ENCODE measurements around the gene ZNF141. TPM values are rescaled to one million over a fixed set of nuclear protein-coding genes. Genes with fewer than 3 reads are reported as not detected.
"Not testable (repeated sequence)": the region's sequence is repeated elsewhere in the genome, so short reads cannot be mapped to it uniquely, and the experiment has no call there.

ZNF141 gene
- total RNA-seq, 1 donor from 2014 or later, result 8.2 TPM

DNA sequence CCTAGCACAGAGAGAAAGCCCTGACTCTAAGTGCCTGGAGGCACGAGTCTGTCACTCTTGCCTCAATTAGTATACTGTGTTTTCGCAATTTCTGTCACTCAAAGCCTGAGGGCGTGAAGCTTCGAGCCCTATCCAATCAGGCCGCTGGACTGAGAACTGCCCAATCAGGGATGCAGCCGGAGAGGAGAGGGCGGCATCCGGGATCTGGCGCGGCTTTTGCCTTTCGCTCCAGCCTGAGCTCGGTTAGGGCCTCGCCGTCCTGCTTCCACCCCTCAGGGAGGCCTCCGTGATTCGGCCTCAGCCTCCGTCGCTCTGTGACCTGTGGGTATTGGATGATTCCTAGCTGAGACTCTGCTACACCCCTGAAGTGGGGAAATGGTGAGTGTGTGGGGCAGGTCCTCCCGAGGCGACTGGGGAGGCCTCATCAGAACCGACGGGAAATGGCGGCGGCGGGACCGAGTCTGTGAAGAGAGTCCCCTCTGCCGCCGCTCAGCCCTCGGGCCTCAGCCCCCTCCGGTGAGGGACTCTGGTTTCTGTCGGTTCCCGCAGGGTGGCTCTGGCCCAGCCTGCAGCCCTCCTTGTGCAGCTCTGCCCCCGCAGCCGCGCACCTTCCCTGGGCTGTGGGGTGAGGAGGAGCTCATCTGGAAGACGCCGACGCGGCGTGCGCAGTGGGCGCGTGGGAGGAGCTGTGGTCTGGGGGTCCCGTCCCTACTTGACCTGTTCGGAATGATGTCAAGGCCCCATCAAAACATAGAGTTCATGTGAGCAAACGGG lies 48.5 kb downstream of the ZNF141 start:
- no peak for DNase-seq (ENCODE audit: low read depth in 2 of 2)

DNA sequence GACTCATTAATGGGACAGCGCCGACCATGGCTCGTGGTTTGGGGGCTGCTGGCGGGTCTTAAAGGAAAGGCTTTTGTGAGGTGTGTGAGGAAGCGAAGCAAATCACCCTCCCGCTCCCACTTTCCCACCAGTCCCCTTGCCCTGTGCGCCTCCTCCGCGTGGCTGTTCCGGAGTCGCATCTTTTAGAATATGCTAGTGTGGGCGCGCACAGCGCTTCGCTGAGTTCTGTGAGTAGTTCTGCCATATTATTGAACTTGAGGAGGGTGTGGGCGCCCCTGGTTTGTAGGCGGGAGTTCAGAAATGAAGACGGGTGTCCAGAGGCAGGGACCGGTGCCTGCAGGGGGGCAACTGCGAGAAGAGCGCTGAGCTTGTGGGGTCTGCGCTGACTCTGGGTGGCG lies 49.1 kb downstream of the ZNF141 start:
- no peak for DNase-seq (ENCODE audit: low read depth in 2 of 2)

DNA sequence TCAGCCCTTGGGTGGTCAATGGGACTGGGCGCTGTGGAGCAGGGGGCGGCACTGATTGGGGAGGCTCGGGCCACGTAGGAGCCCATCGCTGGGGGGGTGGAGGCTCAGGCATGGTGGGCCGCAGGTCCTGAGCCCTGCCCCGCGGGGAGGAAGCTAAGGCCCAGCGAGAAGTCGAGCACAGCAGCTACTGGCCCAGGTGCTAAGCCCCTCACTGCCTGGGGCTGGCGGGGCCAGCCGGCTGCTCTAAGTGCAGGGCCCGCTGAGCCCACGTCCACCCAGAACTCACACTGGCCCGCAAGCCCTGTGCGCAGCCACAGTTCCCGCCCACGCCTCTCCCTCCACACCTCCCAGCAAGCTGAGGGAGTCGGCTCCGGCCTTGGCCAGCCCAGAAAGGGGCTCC lies 66.4 kb downstream of the ZNF141 start:
- DNase-seq (ENCODE audit: low read depth in 2 of 2), result no peak

DNA sequence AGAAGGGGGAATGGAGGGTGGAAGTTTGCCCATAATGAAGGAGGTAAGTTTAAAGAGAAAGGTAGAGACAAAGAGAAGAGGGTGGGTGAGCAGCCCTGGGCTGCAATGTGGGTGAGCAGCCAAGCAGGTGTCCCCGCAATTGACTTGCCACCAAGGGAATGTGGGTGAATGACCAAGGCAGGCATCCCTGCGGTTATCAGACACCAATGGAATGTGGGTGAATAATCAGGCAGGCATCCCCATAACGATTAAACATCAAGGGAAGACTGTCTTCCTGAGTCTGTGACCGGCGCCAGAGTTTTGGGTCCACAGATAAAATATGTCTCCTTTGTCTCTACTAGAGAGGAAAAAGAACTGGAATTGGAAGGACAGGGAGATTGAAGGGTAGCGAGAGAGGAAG lies 70.7 kb downstream of the ZNF141 start:
- not testable (repeated sequence) for DNase-seq (ENCODE audit: low read depth in 2 of 2)

GRCh38 chr4:422587-422986 lies 85.0 kb downstream of the ZNF141 start:
- DNase-seq (ENCODE audit: low read depth in 2 of 2), result no peak

Other genes starting within 250 kb of the ZNF141 start
- 3.5 and 3.9 TPM in 2 replicates for gene ZNF718, start 213.3 kb upstream of the ZNF141 start, total RNA-seq
- gene ZNF732, start 32.3 kb upstream of the ZNF141 start, total RNA-seq, result 0.63 and 1.4 TPM in 2 replicates
- 23.7 and 25.9 TPM in 2 replicates for gene ZNF721, start 161.3 kb downstream of the ZNF141 start, total RNA-seq
- 30.3 and 42.4 TPM in 2 replicates for gene PIGG, start 161.4 kb downstream of the ZNF141 start, total RNA-seq
- gene TMEM271, start 238.5 kb downstream of the ZNF141 start, total RNA-seq, result not detected in 2 replicates